OCI-LY7 (cell line): ENCODE data around the gene WFDC2.

Source experiments
- EZH2phosphoT487 ChIP-seq: fragments of 200-600 bp; sonication (generic); IDR thresholded peaks from 2 replicates; pipeline ENCODE4 v1.6.1; 2018; ENCODE audit warnings: low read depth, borderline replicate concordance, mild to moderate bottlenecking, mixed run types, antibody characterized with exemption, low read length, moderate library complexity, mixed read lengths
- TF ChIP-seq, protein P1 (sequence below): fragments of 200-600 bp; sonication (generic); conservative IDR thresholded peaks from 2 replicates; pipeline ENCODE4 v1.5.1; 2014; ENCODE audit warnings: mild to moderate bottlenecking, antibody characterized with exemption, low read length, moderate library complexity, mixed read lengths

DNA sequence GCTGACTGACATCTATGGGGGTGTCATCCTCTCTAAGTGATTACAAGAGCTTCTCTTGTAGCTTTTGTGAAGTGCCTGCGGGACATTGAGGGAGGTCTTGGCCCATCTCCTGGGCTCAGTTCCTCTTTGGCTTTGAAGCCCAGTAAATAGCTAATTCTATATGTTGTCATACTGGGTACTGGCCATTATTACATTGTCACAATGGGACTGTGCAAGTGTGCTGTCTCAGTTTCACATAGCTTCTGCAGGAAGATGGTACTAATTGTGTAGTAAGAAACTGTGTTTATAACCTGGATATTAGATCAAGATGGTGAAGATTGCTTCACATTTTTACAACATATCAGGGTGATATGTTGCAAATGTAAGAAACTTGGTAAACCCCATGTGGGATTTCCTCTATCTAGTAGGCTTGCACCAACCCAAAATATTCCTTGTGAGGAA is 26.0 kb downstream of the WFDC2 start:
- TF ChIP-seq, protein P1, sequence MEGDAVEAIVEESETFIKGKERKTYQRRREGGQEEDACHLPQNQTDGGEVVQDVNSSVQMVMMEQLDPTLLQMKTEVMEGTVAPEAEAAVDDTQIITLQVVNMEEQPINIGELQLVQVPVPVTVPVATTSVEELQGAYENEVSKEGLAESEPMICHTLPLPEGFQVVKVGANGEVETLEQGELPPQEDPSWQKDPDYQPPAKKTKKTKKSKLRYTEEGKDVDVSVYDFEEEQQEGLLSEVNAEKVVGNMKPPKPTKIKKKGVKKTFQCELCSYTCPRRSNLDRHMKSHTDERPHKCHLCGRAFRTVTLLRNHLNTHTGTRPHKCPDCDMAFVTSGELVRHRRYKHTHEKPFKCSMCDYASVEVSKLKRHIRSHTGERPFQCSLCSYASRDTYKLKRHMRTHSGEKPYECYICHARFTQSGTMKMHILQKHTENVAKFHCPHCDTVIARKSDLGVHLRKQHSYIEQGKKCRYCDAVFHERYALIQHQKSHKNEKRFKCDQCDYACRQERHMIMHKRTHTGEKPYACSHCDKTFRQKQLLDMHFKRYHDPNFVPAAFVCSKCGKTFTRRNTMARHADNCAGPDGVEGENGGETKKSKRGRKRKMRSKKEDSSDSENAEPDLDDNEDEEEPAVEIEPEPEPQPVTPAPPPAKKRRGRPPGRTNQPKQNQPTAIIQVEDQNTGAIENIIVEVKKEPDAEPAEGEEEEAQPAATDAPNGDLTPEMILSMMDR, result no peak
- TF ChIP-seq EZH2phosphoT487, result no peak
